PC-3 (cell line): ENCODE results near the gene GLRA2. TPM values are rescaled to one million over a fixed set of nuclear protein-coding genes. Genes with fewer than 3 reads are reported as not detected.

Experiments
- ATAC-seq: fragments of 200-7000 bp; cut with Tn5 transposase; 2 replicates; pipeline ENCODE4 v1.9.1; 2020; ENCODE audit warnings: mild to moderate bottlenecking, moderate library complexity
- BruUV-seq: library from RNA; stranded (reverse); fragments of 400-500 nt; replicated peaks from 2 replicates; lab custom pipeline; 2021; lab: Mats Ljungman, UMichigan
- CTCF ChIA-PET: fragments of 300-600 bp; sonication (Branson Sonifier 250); formaldehyde crosslinking; loops from one replicate; lab custom pipeline; 2022; ENCODE audit warnings: antibody characterized with exemption; lab: Charles Lee
- POLR2A ChIA-PET: fragments of 300-600 bp; sonication (Branson Sonifier 250); formaldehyde crosslinking; loops from one replicate; lab custom pipeline; 2022; ENCODE audit warnings: antibody characterized with exemption; ENCODE audit not compliant: unreplicated experiment; lab: Charles Lee
- DNase-seq: peaks from one replicate; pipeline ENCODE4 v3.0.0-alpha.2; 2015
- H2AFZ ChIP-seq: fragments of 300-600 bp; sonication (generic); 2 replicates; pipeline ENCODE4 v1.6.0; 2016; ENCODE audit warnings: antibody characterized with exemption, low read length
- H3F3A ChIP-seq: fragments of 300-600 bp; sonication (generic); one replicate; pipeline ENCODE4 v1.6.0; 2017; ENCODE audit warnings: antibody characterized with exemption, low read length, control low read depth, mild to moderate bottlenecking; ENCODE audit not compliant: unreplicated experiment
- H3K27ac ChIP-seq: fragments of 300-600 bp; sonication (generic); 2 replicates; pipeline ENCODE4 v1.5.1; 2016; ENCODE audit warnings: mild to moderate bottlenecking, low read length
- H3K27me3 ChIP-seq: fragments of 300-600 bp; sonication (generic); 2 replicates; pipeline ENCODE4 v1.6.1; 2016; ENCODE audit warnings: low read length, mixed read lengths
- H3K36me3 ChIP-seq: fragments of 300-600 bp; sonication (generic); 2 replicates; pipeline ENCODE4 v1.6.1; 2016; ENCODE audit warnings: low read depth, mixed run types, low read length, mixed read lengths
- H3K4me1 ChIP-seq: fragments of 300-600 bp; sonication (generic); 2 replicates; pipeline ENCODE4 v1.5.1; 2016; ENCODE audit warnings: low read length; ENCODE audit not compliant: insufficient read depth
- H3K4me2 ChIP-seq: fragments of 300-600 bp; sonication (generic); 2 replicates; pipeline ENCODE4 v1.6.0; 2016; ENCODE audit warnings: low read length
- H3K4me3 ChIP-seq: fragments of 300-600 bp; sonication (generic); 2 replicates; pipeline ENCODE4 v1.5.1; 2016; ENCODE audit warnings: mild to moderate bottlenecking, low read length, mixed read lengths
- H3K79me2 ChIP-seq: fragments of 300-600 bp; sonication (generic); 2 replicates; pipeline ENCODE4 v1.6.1; 2017; ENCODE audit warnings: low read length, mixed read lengths
- H3K9ac ChIP-seq: fragments of 300-600 bp; sonication (generic); 2 replicates; pipeline ENCODE4 v1.6.0; 2016; ENCODE audit warnings: mild to moderate bottlenecking, low read length
- H3K9me2 ChIP-seq: fragments of 300-600 bp; sonication (generic); replicated peaks from 2 replicates; pipeline ENCODE4 v1.6.1; 2016; ENCODE audit warnings: mixed run types, low read length, mixed read lengths
- H3K9me3 ChIP-seq: fragments of 300-600 bp; sonication (generic); 2 replicates; pipeline ENCODE4 v1.6.1; 2016; ENCODE audit warnings: low read length, mixed read lengths
- H4K20me1 ChIP-seq: fragments of 300-600 bp; sonication (generic); 2 replicates; pipeline ENCODE4 v1.6.1; 2016; ENCODE audit warnings: low read length, mixed read lengths
- EZH2 ChIP-seq: fragments of 300-600 bp; sonication (generic); IDR thresholded peaks from one replicate; pipeline ENCODE4 v1.6.1; 2017; ENCODE audit warnings: antibody characterized with exemption, mild to moderate bottlenecking, low read length; ENCODE audit not compliant: unreplicated experiment
- EZH2phosphoT487 ChIP-seq: fragments of 300-600 bp; sonication (generic); IDR thresholded peaks from 2 replicates; pipeline ENCODE4 v1.6.1; 2018; ENCODE audit warnings: mild to moderate bottlenecking, antibody characterized with exemption, low read length, borderline replicate concordance
- intact Hi-C: fragments of 100-400 bp; cut with micrococcal nuclease; formaldehyde crosslinking; loops from 2 replicates; pipeline ENCODE4 v1.9.0; 2023
- total RNA-seq: library from RNA; depleted of rRNA; stranded (reverse); fragments of >200 nt; gene quantifications from 2 replicates; pipeline ENCODE4 v1.2.3, GENCODE V29; 2014
- TF ChIP-seq, protein P1 (sequence below): fragments of 300-600 bp; sonication (generic); conservative IDR thresholded peaks from 2 replicates; pipeline ENCODE4 v1.5.1; 2017; ENCODE audit warnings: antibody characterized with exemption, low read depth, mild to moderate bottlenecking, low read length

The GLRA2 gene
- total RNA-seq, 1 experiment from 2014 or later, result not detected

DNA sequence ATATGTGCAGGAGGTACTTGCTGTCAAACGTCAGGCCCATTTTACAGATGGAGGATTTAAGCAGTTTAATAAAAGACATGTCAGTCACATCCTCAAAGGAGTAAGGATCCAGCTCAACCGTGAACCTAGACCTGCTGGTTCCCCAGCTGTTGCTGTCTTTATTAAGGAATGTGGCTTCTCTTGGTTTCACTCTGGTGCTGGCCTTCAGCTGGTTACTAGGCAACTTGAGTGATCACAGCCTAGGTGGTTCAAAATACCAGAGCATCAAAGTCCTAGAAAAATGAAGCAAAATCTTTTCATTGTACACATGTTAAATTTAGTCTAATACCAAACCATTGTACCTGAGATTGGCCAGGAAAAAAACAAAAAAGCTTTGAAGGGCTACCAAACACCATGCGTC is 32.7 kb upstream of the GLRA2 start:
- Histone ChIP-seq H3K9me3 (no peaks in the 10 kb centered on the region), H3K27ac (no peak overlapping the region), H2AFZ (no peak overlapping the region), H3K4me1 (no peaks in the 10 kb centered on the region), H3K79me2 (no peaks in the 10 kb centered on the region), H3F3A (no peaks in the 10 kb centered on the region), H3K36me3 (no peaks in the 10 kb centered on the region), H3K9ac (no peak overlapping the region), H4K20me1 (no peaks in the 10 kb centered on the region), H3K9me2 (no peaks in the 10 kb centered on the region), H3K4me3 (no peak overlapping the region), H3K4me2 (no peak overlapping the region), H3K27me3 (no peaks in the 10 kb centered on the region)
- intact Hi-C loops, result no loop called here
- TF ChIP-seq, protein P1, sequence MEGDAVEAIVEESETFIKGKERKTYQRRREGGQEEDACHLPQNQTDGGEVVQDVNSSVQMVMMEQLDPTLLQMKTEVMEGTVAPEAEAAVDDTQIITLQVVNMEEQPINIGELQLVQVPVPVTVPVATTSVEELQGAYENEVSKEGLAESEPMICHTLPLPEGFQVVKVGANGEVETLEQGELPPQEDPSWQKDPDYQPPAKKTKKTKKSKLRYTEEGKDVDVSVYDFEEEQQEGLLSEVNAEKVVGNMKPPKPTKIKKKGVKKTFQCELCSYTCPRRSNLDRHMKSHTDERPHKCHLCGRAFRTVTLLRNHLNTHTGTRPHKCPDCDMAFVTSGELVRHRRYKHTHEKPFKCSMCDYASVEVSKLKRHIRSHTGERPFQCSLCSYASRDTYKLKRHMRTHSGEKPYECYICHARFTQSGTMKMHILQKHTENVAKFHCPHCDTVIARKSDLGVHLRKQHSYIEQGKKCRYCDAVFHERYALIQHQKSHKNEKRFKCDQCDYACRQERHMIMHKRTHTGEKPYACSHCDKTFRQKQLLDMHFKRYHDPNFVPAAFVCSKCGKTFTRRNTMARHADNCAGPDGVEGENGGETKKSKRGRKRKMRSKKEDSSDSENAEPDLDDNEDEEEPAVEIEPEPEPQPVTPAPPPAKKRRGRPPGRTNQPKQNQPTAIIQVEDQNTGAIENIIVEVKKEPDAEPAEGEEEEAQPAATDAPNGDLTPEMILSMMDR, result no peak
- no peak for TF ChIP-seq EZH2phosphoT487
- no peak for TF ChIP-seq EZH2
- no TSS peak for BruUV-seq
- ChIA-PET CTCF (no interaction called here), POLR2A (interaction anchor here (0.6 kb wide), 1 partner anchor 260 kb away, joined by 5 read pairs; no protein-coding TSS in a partner anchor)
- ATAC-seq (no peak), DNase-seq (no peak)

DNA sequence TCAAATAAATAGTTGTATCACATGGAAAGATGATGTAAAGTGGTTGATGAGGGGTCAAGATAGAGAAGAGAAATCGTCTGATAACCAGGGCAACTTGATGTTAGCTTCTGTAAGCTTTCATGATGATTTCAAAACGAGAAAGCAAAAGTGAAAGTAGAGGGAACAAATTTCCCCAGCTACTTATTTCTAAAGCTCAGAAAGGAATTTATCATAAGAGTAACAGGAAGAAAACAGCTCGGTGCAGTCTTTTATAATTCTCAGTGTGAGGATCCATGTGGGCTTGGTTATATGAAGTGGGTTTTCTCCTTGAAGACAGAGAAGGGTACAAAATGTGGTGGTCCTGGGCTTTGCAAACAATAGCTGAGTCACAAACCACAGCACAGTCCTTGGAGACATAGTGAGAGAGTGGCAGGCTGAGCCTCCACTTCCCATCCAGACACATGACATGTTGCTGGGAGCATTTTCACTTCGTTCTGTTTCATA is 32.1 kb upstream of the GLRA2 start:
- no peak for DNase-seq
- no peak overlapping the region for H3K27ac ChIP-seq
- H3K4me1 ChIP-seq, result no peaks in the 10 kb centered on the region
- ChIA-PET CTCF (no interaction called here), POLR2A (interaction anchor here (0.6 kb wide), 1 partner anchor 261 kb away, joined by 5 read pairs; no protein-coding TSS in a partner anchor)
- no peaks in the 10 kb centered on the region for H3F3A ChIP-seq
- BruUV-seq, result no TSS peak
- H2AFZ ChIP-seq, result no peak overlapping the region
- TF ChIP-seq EZH2, result no peak
- TF ChIP-seq, protein P1, result no peak
- no peak for TF ChIP-seq EZH2phosphoT487
- no peak overlapping the region for H3K4me3 ChIP-seq
- H3K36me3 ChIP-seq, result no peaks in the 10 kb centered on the region
- no peaks in the 10 kb centered on the region for H3K27me3 ChIP-seq
- intact Hi-C loops, result no loop called here
- no peak for ATAC-seq
- no peaks in the 10 kb centered on the region for H3K9me2 ChIP-seq
- no peaks in the 10 kb centered on the region for H3K79me2 ChIP-seq
- no peaks in the 10 kb centered on the region for H3K9me3 ChIP-seq
- H3K4me2 ChIP-seq, result no peak overlapping the region
- H3K9ac ChIP-seq, result no peak overlapping the region
- H4K20me1 ChIP-seq, result no peaks in the 10 kb centered on the region

DNA sequence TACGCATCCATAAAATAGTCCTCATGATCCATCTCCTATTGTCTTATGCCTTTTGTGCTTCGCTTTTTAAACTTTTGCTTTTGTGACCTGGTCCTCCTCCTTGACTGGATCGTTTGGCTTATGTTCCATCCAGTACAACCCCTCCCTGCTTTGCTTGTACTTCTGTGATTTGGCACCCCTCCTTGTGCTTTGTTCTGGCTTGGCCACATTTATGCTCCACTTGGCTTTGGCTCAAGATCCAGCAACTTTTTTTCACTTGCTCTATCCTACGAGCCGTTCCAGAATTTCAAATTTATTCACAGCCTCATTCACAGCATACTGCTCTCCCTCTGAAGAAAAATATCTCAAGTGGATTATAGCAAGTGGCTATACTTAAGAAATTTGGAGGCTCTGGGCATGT is 28.0 kb upstream of the GLRA2 start:
- no peak for DNase-seq
- CTCF ChIA-PET, result no interaction called here

More for the DNA sequence above, 28.0 kb upstream of the GLRA2 start:
- Histone ChIP-seq H3K27me3 (no peaks in the 10 kb centered on the region), H2AFZ (no peak overlapping the region), H3K27ac (no peak overlapping the region), H3K9me3 (no peaks in the 10 kb centered on the region), H3K4me2 (no peak overlapping the region), H3K4me1 (no peaks in the 10 kb centered on the region), H4K20me1 (no peaks in the 10 kb centered on the region), H3F3A (no peaks in the 10 kb centered on the region), H3K36me3 (no peaks in the 10 kb centered on the region), H3K79me2 (no peaks in the 10 kb centered on the region), H3K9ac (no peak overlapping the region), H3K9me2 (no peaks in the 10 kb centered on the region), H3K4me3 (no peak overlapping the region)
- ATAC-seq, result no peak
- intact Hi-C loops, result no loop called here
- no TSS peak for BruUV-seq
- TF ChIP-seq EZH2phosphoT487 (no peak), EZH2 (no peak)
- TF ChIP-seq, protein P1, result no peak
- POLR2A ChIA-PET, result no interaction called here
